Dendritic cell treated with granulocyte-macrophage colony-stimulating factor and Interleukin-4, amounts not matched to agents 40 ng/mL and 50 ng/mL, for 4 days (primary cell): ENCODE data around the gene ANXA6.
A peak's percentile ranks its signal among the peaks of the same experiment; 100 is the strongest.

Experiments
- H3K27ac Mint-ChIP-seq: one replicate; pipeline ENCODE4 v1.8.0; 2022; ENCODE audit warnings: mild to moderate bottlenecking, mixed read lengths
- H3K27me3 Mint-ChIP-seq: one replicate; pipeline ENCODE4 v1.8.0; 2022; ENCODE audit warnings: mild to moderate bottlenecking, mixed read lengths
- H3K36me3 Mint-ChIP-seq: one replicate; pipeline ENCODE4 v1.8.0; 2022; ENCODE audit warnings: low read depth, mixed read lengths
- H3K4me1 Mint-ChIP-seq: one replicate; pipeline ENCODE4 v1.8.0; 2022; ENCODE audit warnings: low read depth, mixed read lengths
- H3K4me3 Mint-ChIP-seq: one replicate; pipeline ENCODE4 v1.8.0; 2022; ENCODE audit warnings: mild to moderate bottlenecking, moderate library complexity, mixed read lengths
- H3K9me3 Mint-ChIP-seq: one replicate; pipeline ENCODE4 v1.8.0; 2022; ENCODE audit warnings: mixed read lengths
- intact Hi-C: fragments of 100-400 bp; cut with micrococcal nuclease; formaldehyde crosslinking; loops from one replicate; pipeline ENCODE4 v1.15.0; 2022

ANXA6 gene

GRCh38 chr5:151078490-151079262, 78.9 kb downstream of the ANXA6 start:
- H3K27me3 Mint-ChIP-seq = no peaks in the 10 kb centered on the region

GRCh38 chr5:151077967-151078366, 79.6 kb downstream of the ANXA6 start:
- Mint-ChIP-seq H3K36me3 (peaks cover 71% of the 10 kb centered on the region), H3K4me1 (peaks cover 72% of the 10 kb centered on the region), H3K27ac (peak overlapping the region; percentile 55), H3K9me3 (no peaks in the 10 kb centered on the region), H3K4me3 (no peak overlapping the region), H3K27me3 (no peaks in the 10 kb centered on the region)
- intact Hi-C loops = no loop called here

More at GRCh38 chr5:151078490-151079262, 78.9 kb downstream of the ANXA6 start:
- intact Hi-C loops = no loop called here
- Mint-ChIP-seq H3K4me1 (peaks cover 76% of the 10 kb centered on the region), H3K27ac (peak overlapping the region; percentile 55), H3K9me3 (no peaks in the 10 kb centered on the region), H3K36me3 (peaks cover 63% of the 10 kb centered on the region), H3K4me3 (peak overlapping the region; percentile 37)

- no peak overlapping the region for H3K27ac Mint-ChIP-seq
- intact Hi-C loops = no loop called here
Observed at GRCh38 chr5:151077419-151077818, 80.2 kb downstream of the ANXA6 start.

GRCh38 chr5:151076616-151077015, 81.0 kb downstream of the ANXA6 start:
- Mint-ChIP-seq H3K9me3 (no peaks in the 10 kb centered on the region), H3K4me3 (no peak overlapping the region), H3K36me3 (peaks cover 84% of the 10 kb centered on the region), H3K4me1 (peaks cover 77% of the 10 kb centered on the region), H3K27ac (no peak overlapping the region), H3K27me3 (no peaks in the 10 kb centered on the region)
- intact Hi-C loops = no loop called here

More at GRCh38 chr5:151077419-151077818, 80.2 kb downstream of the ANXA6 start:
- H3K27me3 Mint-ChIP-seq = no peaks in the 10 kb centered on the region
- peaks cover 76% of the 10 kb centered on the region for H3K36me3 Mint-ChIP-seq
- no peak overlapping the region for H3K4me3 Mint-ChIP-seq
- no peaks in the 10 kb centered on the region for H3K9me3 Mint-ChIP-seq
- peaks cover 72% of the 10 kb centered on the region for H3K4me1 Mint-ChIP-seq

GRCh38 chr5:151075698-151076331, 81.8 kb downstream of the ANXA6 start:
- peaks cover 91% of the 10 kb centered on the region for H3K36me3 Mint-ChIP-seq
- no peak overlapping the region for H3K4me3 Mint-ChIP-seq
- H3K27ac Mint-ChIP-seq = peak overlapping the region; percentile 12
- intact Hi-C loops = no loop called here
- no peaks in the 10 kb centered on the region for H3K27me3 Mint-ChIP-seq
- no peaks in the 10 kb centered on the region for H3K9me3 Mint-ChIP-seq
- peaks cover 85% of the 10 kb centered on the region for H3K4me1 Mint-ChIP-seq

GRCh38 chr5:151074557-151074956, 83.0 kb downstream of the ANXA6 start:
- H3K36me3 Mint-ChIP-seq = peaks cover 86% of the 10 kb centered on the region
- H3K27ac Mint-ChIP-seq = no peak overlapping the region
- peaks cover 90% of the 10 kb centered on the region for H3K4me1 Mint-ChIP-seq
- H3K9me3 Mint-ChIP-seq = no peaks in the 10 kb centered on the region
- H3K27me3 Mint-ChIP-seq = no peaks in the 10 kb centered on the region
- H3K4me3 Mint-ChIP-seq = no peak overlapping the region
- intact Hi-C loops = no loop called here

- no peaks in the 10 kb centered on the region for H3K9me3 Mint-ChIP-seq
- peaks cover 80% of the 10 kb centered on the region for H3K36me3 Mint-ChIP-seq
- peaks cover 90% of the 10 kb centered on the region for H3K4me1 Mint-ChIP-seq
- H3K27ac Mint-ChIP-seq = no peak overlapping the region
- no peak overlapping the region for H3K4me3 Mint-ChIP-seq
- H3K27me3 Mint-ChIP-seq = no peaks in the 10 kb centered on the region
- intact Hi-C loops = loop anchor here (2.0 kb wide), 1 partner anchor 16 kb away; no protein-coding TSS in a partner anchor
Observed at GRCh38 chr5:151073280-151073679, 84.3 kb downstream of the ANXA6 start.

GRCh38 chr5:151072630-151073025, 85.0 kb downstream of the ANXA6 start:
- Mint-ChIP-seq H3K4me3 (no peak overlapping the region), H3K9me3 (no peaks in the 10 kb centered on the region), H3K27me3 (no peaks in the 10 kb centered on the region), H3K4me1 (peaks cover 90% of the 10 kb centered on the region), H3K27ac (peak overlapping the region; percentile 31), H3K36me3 (peaks cover 75% of the 10 kb centered on the region)
- intact Hi-C loops = loop anchor here (2.0 kb wide), 1 partner anchor 16 kb away; no protein-coding TSS in a partner anchor

- Mint-ChIP-seq H3K27me3 (no peaks in the 10 kb centered on the region), H3K36me3 (peaks cover 75% of the 10 kb centered on the region), H3K4me3 (peak overlapping the region; percentile 5), H3K27ac (peak overlapping the region; percentile 31), H3K4me1 (peaks cover 90% of the 10 kb centered on the region), H3K9me3 (no peaks in the 10 kb centered on the region)
- intact Hi-C loops = loop anchor here (2.0 kb wide), 1 partner anchor 15 kb away; no protein-coding TSS in a partner anchor
Observed at GRCh38 chr5:151071848-151072629, 85.5 kb downstream of the ANXA6 start.

- Mint-ChIP-seq H3K4me3 (no peak overlapping the region), H3K4me1 (peaks cover 90% of the 10 kb centered on the region), H3K36me3 (peaks cover 75% of the 10 kb centered on the region), H3K9me3 (no peaks in the 10 kb centered on the region), H3K27me3 (no peaks in the 10 kb centered on the region), H3K27ac (no peak overlapping the region)
- intact Hi-C loops = no loop called here
Observed at GRCh38 chr5:151071021-151071420, 86.6 kb downstream of the ANXA6 start.

GRCh38 chr5:151070449-151070848, 87.1 kb downstream of the ANXA6 start:
- peaks cover 73% of the 10 kb centered on the region for H3K36me3 Mint-ChIP-seq
- peaks cover 89% of the 10 kb centered on the region for H3K4me1 Mint-ChIP-seq
- H3K27ac Mint-ChIP-seq = no peak overlapping the region
- H3K9me3 Mint-ChIP-seq = no peaks in the 10 kb centered on the region
- H3K4me3 Mint-ChIP-seq = no peak overlapping the region
- intact Hi-C loops = no loop called here
- H3K27me3 Mint-ChIP-seq = no peaks in the 10 kb centered on the region

GRCh38 chr5:151068433-151069197, 89.0 kb downstream of the ANXA6 start:
- H3K27me3 Mint-ChIP-seq = no peaks in the 10 kb centered on the region
- peaks cover 75% of the 10 kb centered on the region for H3K36me3 Mint-ChIP-seq
- peak overlapping the region; percentile 79 for H3K27ac Mint-ChIP-seq
- no peaks in the 10 kb centered on the region for H3K9me3 Mint-ChIP-seq
- peaks cover 95% of the 10 kb centered on the region for H3K4me1 Mint-ChIP-seq
- peak overlapping the region; percentile 13 for H3K4me3 Mint-ChIP-seq
- intact Hi-C loops = loop anchor here (5.0 kb wide), 1 partner anchor 44 kb away; no protein-coding TSS in a partner anchor
